ENCODE measurements around the gene DROSHA.

- TF ChIP-seq POLR2AphosphoS5 (IDR thresholded peaks at IDR 0.05; ENCODE audit: low read depth, low read length): no peak
- no peak for TF ChIP-seq POLR2A (IDR thresholded peaks at IDR 0.05; ENCODE audit: low read depth, low read length)
- TF ChIP-seq TAF1 (IDR thresholded peaks at IDR 0.05; ENCODE audit: low read depth, low read length): no peak
- no peak for TF ChIP-seq PAX5 (IDR thresholded peaks at IDR 0.05; ENCODE audit: insufficient read depth, low read length, severe bottlenecking)
- TF ChIP-seq POU2F2 (IDR thresholded peaks at IDR 0.05; ENCODE audit: low read depth, low read length): no peak
These were observed 36.6 kb downstream of the DROSHA start for GRCh38 chr5:31495336-31495735.

Measured in GM12891 (cell line).